ENCODE data around the gene SPIN2B.
"Not testable (repeated sequence)": the region's sequence is repeated elsewhere in the genome, so short reads cannot be mapped to it uniquely, and the experiment has no call there.

SPIN2B gene

DNA sequence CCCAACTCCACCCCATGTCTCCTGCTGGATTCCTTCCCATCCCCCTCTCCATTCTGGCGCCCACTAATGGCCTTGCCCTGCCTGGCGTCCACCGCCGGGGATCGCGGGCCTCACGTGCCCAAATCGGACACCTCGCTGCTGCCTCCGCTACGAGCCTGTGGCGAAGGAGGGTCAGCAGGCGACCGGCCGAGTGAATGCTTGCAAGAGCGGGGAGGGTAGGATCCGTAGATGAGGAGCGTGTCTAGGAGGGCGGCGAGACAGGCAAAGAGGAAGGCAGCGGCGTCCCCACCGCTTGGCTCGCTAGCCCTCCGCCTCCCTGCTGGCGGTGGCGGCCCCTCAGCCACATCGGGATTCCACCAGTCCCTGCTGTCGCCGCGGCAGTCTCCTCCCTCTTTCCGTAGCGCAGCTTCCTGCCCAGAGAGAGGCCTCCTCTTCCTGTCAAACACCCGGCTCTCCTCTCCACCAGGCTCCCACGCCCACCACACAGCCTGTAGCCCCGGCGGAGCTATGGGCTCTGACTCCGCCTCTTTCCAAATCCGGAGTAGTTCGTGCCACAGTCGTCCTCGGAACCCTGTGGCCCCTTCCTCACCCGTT lies at the start of gene SPIN2B:
Gene SPIN2B (minus strand): TSS at position 387 of the 594 bp plus-strand sequence.
- peak; percentile 86 for DNase-seq

DNA sequence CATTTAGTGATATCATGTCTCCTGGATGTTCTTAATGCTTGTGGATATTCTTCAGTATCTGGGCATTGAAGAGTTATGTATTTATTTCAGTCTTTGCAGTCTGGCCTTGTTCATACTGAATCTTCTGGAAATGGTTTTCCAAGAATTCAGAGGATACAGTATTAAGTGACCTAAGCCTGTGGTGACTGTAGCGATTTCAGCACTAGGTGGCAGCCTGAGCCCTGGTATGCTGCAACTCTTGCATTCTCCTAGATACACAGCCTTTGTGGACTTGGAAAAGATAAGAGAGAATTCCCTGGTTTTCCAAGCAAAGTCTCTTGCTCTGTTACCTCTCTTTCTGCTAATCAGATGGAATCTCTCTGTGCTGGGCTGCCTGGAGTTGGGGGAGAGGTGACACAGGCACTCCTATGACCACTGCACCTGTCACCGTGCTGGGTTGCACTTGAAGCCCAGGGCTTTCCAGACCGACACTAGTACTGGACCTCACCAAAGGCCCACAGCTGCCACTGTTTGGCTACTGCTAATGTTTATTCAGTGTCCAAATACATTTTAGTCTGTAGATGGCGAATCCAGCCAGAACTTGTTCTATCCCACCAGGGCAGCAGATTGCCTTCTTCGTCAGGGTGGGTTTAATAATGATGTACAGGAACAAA lies 35.2 kb upstream of the SPIN2B start:
- DNase-seq: no peak

DNA sequence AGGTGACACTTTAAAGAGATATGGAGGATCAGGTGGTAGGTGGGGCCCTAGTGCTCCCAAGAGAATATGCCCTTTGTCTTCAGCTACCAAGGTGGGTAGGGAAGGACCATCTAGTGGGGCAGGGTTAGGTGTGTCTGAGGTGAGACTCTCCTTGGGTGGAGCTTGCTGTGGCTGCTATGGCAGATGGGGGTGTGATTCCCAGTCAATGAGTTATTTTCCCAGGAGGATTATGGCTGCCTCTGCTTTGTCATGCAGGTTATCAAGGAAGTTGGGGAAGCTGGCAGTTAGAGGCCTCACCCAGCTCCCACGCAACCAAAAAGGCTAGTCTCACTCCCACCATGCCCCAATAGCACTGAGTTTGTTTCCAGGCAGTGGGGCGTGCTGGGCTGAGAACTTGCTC lies 33.8 kb upstream of the SPIN2B start:
- DNase-seq: no peak

DNA sequence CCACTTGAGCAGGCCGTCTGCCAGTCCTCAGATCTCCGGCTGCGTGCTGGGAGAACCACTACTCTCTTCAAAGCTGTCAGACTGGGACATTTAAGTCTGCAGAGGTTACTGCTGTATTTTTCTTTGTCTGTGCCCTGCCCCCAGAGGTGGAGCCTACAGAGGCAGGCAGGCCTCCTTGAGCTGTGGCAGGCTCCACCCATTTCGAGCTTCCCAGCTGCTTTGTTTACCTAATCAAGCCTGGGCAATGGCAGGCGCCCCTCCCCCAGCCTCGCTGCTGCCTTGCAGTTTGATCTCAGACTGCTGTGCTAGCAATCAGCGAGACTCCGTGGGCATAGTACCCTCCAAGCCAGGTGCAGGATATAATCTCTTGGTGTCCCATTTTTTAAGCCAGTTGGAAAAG lies 30.9 kb upstream of the SPIN2B start:
- not testable (repeated sequence) for DNase-seq

DNA sequence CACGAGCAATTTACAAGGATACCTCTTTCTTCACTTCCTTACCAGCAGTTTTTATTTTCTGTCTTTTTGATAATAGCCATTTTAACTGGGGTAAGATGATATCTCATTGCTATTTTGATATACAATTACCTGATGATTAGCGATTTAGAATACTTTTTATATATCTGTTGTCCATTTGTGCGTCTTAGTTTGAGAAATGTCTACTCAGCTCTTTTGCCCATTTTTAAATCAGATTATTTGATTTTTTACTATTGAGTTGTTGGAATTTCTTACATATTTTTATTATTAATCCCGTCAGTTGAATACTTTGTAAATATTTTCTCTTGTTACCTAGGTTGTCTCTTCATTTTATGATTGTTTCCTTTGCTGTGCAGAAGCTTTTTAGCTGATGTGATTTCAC lies 17.3 kb upstream of the SPIN2B start:
- no peak for DNase-seq

- no peak for DNase-seq
These were observed 16.2 kb upstream of the SPIN2B start for GRCh38 chrX:57137501-57137900.

GRCh38 chrX:57137073-57137472 lies 15.7 kb upstream of the SPIN2B start, which contains the start of gene SPIN2A:
TSS of gene SPIN2A (minus strand) at chrX:57137397. CDS start at chrX:57136597, 800 bp downstream.
- DNase-seq: not testable (repeated sequence)

DNA sequence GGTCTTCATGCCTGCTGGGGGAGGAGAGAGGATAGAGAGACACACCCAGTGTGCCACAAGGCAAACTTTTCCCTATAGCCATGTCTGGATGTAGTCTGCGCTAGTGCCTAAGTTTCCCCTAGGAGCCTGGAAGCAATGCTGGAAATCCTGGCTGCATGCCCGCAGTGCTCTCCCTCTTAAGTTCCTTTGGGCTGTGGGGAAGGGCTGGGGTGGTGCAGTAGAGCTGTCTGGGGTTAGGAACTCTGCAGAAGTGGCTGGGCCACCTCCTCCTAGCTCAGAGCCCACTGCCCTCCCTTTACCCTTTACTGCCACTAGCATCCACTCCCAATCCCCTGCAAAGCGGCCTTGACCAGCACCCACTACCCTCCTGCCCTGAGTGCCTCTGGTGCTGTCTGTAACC lies 15.2 kb upstream of the SPIN2B start:
- DNase-seq: not testable (repeated sequence)

DNA sequence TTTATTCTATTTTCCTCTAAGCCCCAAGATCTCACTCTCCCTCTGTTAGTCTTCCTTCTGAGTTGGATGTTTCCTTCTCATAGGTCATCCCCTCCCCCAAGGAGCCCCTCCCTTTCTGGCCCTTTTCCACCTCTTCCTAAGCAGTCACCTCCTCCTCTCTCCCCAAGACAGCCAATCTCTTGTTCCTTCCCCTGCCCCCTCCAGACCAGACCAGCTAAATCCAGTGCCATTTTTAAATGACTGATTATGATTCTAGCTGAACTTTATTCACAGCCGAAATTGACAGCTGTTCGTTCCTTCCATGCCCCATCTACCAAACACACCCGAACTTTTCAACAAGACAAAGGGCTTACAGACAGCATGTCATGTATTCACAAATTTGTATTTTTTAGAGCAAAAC lies 13.9 kb upstream of the SPIN2B start:
- no peak for DNase-seq

GRCh38 chrX:57134702-57135101 lies 13.4 kb upstream of the SPIN2B start:
- DNase-seq: no peak

- no peak for DNase-seq
These were observed 12.4 kb upstream of the SPIN2B start for GRCh38 chrX:57133706-57134105.

DNA sequence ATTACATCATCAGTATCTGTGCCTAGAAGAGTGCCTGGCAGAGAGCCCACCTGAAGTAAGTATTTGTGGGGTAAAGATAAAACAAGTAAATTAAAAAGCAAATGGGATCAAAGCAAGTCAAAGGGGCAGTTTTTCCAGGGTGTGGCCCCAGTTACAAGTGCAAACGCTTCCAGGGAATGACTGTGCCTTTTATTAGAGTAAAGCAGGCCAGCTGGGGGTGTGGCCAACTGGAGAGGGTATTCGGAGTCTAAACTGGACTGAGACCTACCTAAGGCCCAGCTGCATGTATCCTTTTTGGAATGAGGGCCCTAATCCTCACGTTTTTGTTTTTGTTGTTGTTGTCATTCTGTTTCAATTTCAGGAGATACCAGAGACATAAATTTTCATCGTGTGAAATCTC lies 11.9 kb upstream of the SPIN2B start:
- DNase-seq: not testable (repeated sequence)

GRCh38 chrX:57132046-57132445 lies 10.7 kb upstream of the SPIN2B start:
- DNase-seq: no peak

DNA sequence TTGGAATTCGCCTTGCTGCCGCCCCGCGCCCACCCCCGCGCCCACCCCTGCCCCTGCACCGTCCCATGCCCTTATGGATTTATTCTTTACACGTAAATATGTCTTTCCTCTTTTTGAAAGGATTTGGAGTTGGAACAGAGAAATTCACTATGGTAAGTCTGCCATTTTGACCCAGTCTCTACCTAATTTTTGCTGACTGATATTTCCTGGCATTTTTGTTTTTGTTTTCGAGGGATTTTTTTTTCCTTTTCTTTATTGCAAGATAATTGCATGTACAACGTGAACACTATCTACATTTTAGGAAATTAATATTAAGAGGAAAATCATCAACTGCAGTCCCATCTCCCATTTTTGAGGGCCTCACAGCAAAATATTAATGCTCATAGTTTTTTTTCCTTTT lies 468 bp upstream of the SPIN2B start:
- DNase-seq: no peak

GRCh38 chrX:57120619-57121161 lies 658 bp downstream of the SPIN2B start:
- DNase-seq: not testable (repeated sequence)

GRCh38 chrX:57119416-57119815 lies 1.9 kb downstream of the SPIN2B start:
- no peak for DNase-seq

- not testable (repeated sequence) for DNase-seq
These were observed 3.8 kb downstream of the SPIN2B start for GRCh38 chrX:57117566-57117965.

GRCh38 chrX:57104921-57105398 lies 16.4 kb downstream of the SPIN2B start:
- no peak for DNase-seq

- DNase-seq: no peak
These were observed 16.9 kb downstream of the SPIN2B start for GRCh38 chrX:57104406-57104805.

DNA sequence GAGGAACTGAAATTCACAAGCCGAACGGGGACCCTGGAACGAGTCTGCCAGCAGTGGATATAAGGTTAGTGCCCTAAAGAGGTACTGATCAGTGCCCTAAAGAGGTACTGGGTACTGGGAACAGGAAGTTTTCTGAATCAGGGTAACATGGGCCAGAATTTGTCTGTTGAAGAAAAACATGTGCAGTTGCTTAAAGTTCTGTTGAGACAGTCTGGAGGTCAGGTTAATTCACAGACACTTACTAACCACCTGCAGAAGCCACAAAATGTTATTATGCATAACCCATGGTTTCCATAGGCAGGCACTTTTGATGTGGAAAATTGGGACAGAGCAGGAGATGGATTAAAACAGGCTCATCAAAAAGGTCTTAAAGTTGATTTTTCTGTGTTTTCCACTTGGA lies 17.9 kb downstream of the SPIN2B start:
- no peak for DNase-seq

- not testable (repeated sequence) for DNase-seq
These were observed 18.4 kb downstream of the SPIN2B start for GRCh38 chrX:57102918-57103317.

- DNase-seq: no peak
These were observed 38.2 kb downstream of the SPIN2B start for GRCh38 chrX:57083143-57083542.

GRCh38 chrX:57074458-57074857 lies 46.9 kb downstream of the SPIN2B start:
- no peak for DNase-seq
